SK-N-SH (cell line): ENCODE measurements around the gene TMEM151A.
A peak's percentile ranks its signal among the peaks of the same experiment; 100 is the strongest.

Source experiments
- CHD2 ChIP-seq: fragments of 150-350 bp; IDR thresholded peaks from 2 replicates; pipeline ENCODE4 v1.6.1; 2018; ENCODE audit warnings: low read length; ENCODE audit not compliant: partially characterized antibody
- TEAD4 ChIP-seq: IDR thresholded peaks from 2 replicates; pipeline ENCODE4 v1.4.0; 2012; ENCODE audit warnings: mild to moderate bottlenecking, borderline replicate concordance; ENCODE audit not compliant: insufficient read depth

- TF ChIP-seq TEAD4 (no peak), CHD2 (peak; percentile 89)
Measured at GRCh38 chr11:66288671-66289547, 2.8 kb upstream of the TMEM151A start, which contains the start of gene YIF1A.
